Vagina (tissue), 2 donors: Measurements from ENCODE around the gene ACTC1. TPM values are rescaled to one million over a fixed set of nuclear protein-coding genes. Genes with fewer than 3 reads are reported as not detected.

Source experiments
- DNase-seq, 2 donors: peaks; one replicate each; pipeline ENCODE4 v3.0.0-alpha.2; 2017; ENCODE audit errors: extremely low spot score in 2 of 2
- H3K27ac ChIP-seq: fragments of 200-600 bp; sonication (generic); one replicate; pipeline ENCODE4 v1.5.1; 2019
- H3K27me3 ChIP-seq: fragments of 200-600 bp; sonication (generic); one replicate; pipeline ENCODE4 v1.5.1; 2019
- H3K36me3 ChIP-seq, 2 donors: fragments of 200-600 bp; sonication (generic); one replicate each; pipeline ENCODE4 v1.5.1; 2017 to 2019
- H3K4me1 ChIP-seq: fragments of 200-600 bp; sonication (generic); one replicate; pipeline ENCODE4 v1.5.1; 2019
- H3K4me3 ChIP-seq, 2 donors: fragments of 200-600 bp; sonication (generic); 1 replicate in 1 of 2; 2 replicates in 1 of 2; pipeline ENCODE4 v1.5.1; 2016 to 2019
- H3K9me3 ChIP-seq: fragments of 200-600 bp; sonication (generic); one replicate; pipeline ENCODE4 v1.5.1; 2019
- POLR2A ChIP-seq, 2 donors: fragments of 450-650 bp; IDR thresholded peaks; one replicate each; pipeline ENCODE4 v1.6.1; 2017; ENCODE audit warnings: antibody characterized with exemption in 2 of 2, mild to moderate bottlenecking in 2 of 2, moderate library complexity in 2 of 2
- POLR2AphosphoS5 ChIP-seq, 2 donors: sonication (generic); formaldehyde crosslinking; IDR thresholded peaks; one replicate each; pipeline ENCODE4 v1.9.0; 2017; ENCODE audit warnings: antibody characterized with exemption in 2 of 2, mild to moderate bottlenecking in 2 of 2, low read depth in 1 of 2; ENCODE audit not compliant: insufficient read depth in 1 of 2
- intact Hi-C: fragments of 100-400 bp; cut with DNase I; formaldehyde crosslinking; loops from one replicate; pipeline ENCODE4 v1.15.1; 2023
- total RNA-seq: library from RNA; depleted of rRNA; stranded (reverse); fragments of >200 nt; gene quantifications from one replicate; pipeline ENCODE4 v1.2.3, GENCODE V29; 2016
- TF ChIP-seq, protein P1 (sequence below), 3 experiments: fragments of 450-650 bp in 2 of 3; fragments of 200-600 bp in 1 of 3; sonication (generic) in 1 of 3; IDR thresholded peaks; one replicate each; pipeline ENCODE4 v1.5.1; 2017 to 2019; ENCODE audit warnings: antibody characterized with exemption in 3 of 3, mild to moderate bottlenecking in 2 of 3, moderate library complexity in 2 of 3

The ACTC1 gene
- total RNA-seq, 1 donor from 2014 or later, result 15.0 TPM

DNA sequence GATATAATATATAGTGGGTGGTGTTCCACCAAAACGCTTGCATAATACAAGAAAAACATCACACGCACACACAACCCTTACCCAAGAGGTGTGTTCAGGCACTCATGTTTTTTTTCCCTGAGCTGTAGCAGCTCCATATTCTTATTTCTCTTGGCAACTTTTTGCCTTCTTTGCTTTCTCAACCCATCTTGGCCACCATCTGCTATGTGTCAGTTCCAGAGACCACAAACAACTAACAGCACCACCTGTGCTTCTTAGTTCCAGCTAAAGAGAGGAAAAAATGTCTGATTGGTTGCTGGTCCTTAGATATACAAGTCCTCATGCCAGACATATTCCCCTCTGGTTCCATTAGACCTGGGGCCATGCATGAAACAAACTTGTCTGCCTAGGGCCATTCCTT is 11.9 kb downstream of the ACTC1 start:
- Histone ChIP-seq H3K27ac (no peak overlapping the region), H3K27me3 (no peaks in the 10 kb centered on the region), H3K9me3 (no peaks in the 10 kb centered on the region), H3K4me1 (no peaks in the 10 kb centered on the region), H3K36me3 (no peaks in the 10 kb centered on the region), H3K4me3 (no peak overlapping the region)
- DNase-seq, result no peak
- TF ChIP-seq POLR2AphosphoS5 (IDR thresholded peaks at IDR 0.05; ENCODE audit: insufficient read depth in 1 of 2, low read depth in 1 of 2), result no peak
- TF ChIP-seq, protein P1, sequence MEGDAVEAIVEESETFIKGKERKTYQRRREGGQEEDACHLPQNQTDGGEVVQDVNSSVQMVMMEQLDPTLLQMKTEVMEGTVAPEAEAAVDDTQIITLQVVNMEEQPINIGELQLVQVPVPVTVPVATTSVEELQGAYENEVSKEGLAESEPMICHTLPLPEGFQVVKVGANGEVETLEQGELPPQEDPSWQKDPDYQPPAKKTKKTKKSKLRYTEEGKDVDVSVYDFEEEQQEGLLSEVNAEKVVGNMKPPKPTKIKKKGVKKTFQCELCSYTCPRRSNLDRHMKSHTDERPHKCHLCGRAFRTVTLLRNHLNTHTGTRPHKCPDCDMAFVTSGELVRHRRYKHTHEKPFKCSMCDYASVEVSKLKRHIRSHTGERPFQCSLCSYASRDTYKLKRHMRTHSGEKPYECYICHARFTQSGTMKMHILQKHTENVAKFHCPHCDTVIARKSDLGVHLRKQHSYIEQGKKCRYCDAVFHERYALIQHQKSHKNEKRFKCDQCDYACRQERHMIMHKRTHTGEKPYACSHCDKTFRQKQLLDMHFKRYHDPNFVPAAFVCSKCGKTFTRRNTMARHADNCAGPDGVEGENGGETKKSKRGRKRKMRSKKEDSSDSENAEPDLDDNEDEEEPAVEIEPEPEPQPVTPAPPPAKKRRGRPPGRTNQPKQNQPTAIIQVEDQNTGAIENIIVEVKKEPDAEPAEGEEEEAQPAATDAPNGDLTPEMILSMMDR (IDR thresholded peaks at IDR 0.05), result no peak
- no peak for TF ChIP-seq POLR2A (IDR thresholded peaks at IDR 0.05)
- intact Hi-C loops, result no loop called here

DNA sequence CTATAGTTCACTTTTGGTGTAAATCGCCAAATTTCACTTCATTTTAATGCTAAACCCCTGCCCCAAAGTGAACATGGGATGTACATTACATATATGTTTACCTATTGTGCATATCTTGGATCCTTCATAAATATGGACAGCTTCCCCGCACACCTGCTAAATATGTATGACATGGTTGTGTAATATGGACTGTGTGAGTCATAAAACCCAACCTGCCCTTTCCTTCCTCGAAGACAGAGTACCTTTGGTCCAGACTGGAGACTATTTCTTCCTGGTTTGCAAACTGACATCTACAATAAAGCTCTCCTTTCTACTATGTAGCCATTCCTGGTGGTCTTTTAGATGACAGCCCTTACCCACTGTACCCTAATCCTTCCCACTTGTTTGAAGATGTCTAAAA is 12.4 kb downstream of the ACTC1 start:
- intact Hi-C loops, result no loop called here
- Histone ChIP-seq H3K27ac (no peak overlapping the region), H3K36me3 (no peaks in the 10 kb centered on the region), H3K4me3 (no peak overlapping the region), H3K27me3 (no peaks in the 10 kb centered on the region), H3K9me3 (no peaks in the 10 kb centered on the region), H3K4me1 (no peaks in the 10 kb centered on the region)
- no peak for DNase-seq
- TF ChIP-seq POLR2AphosphoS5 (IDR thresholded peaks at IDR 0.05; ENCODE audit: insufficient read depth in 1 of 2, low read depth in 1 of 2) (no peak), POLR2A (IDR thresholded peaks at IDR 0.05) (no peak)
- TF ChIP-seq, protein P1 (IDR thresholded peaks at IDR 0.05), result no peak

DNA sequence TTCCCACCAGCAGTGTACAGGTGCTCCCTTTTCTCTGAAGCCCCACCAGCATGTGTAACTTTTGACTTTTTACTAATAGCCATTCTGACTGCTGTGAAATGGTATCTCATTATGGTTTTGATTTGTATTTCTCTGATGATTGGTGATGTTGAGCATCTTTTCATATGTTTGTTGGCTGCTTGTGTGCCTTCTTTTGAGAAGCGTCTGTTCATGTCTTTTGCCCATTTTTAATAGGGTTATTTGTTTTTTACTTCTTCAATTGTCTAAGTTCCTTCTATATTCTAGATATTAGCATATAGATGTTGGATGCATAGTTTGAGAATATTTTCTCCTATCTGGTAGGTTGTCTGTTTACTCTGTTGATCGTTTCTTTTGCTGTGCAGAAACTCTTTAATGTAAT is 14.6 kb downstream of the ACTC1 start:
- H3K4me1 ChIP-seq, result no peaks in the 10 kb centered on the region
- intact Hi-C loops, result no loop called here
- H3K27ac ChIP-seq, result no peak overlapping the region
- no peaks in the 10 kb centered on the region for H3K36me3 ChIP-seq
- H3K4me3 ChIP-seq, result no peak overlapping the region
- DNase-seq, result no peak
- TF ChIP-seq, protein P1 (IDR thresholded peaks at IDR 0.05), result no peak
- TF ChIP-seq POLR2AphosphoS5 (IDR thresholded peaks at IDR 0.05; ENCODE audit: insufficient read depth in 1 of 2, low read depth in 1 of 2) (no peak), POLR2A (IDR thresholded peaks at IDR 0.05) (no peak)
- H3K9me3 ChIP-seq, result no peaks in the 10 kb centered on the region
- H3K27me3 ChIP-seq, result no peaks in the 10 kb centered on the region

DNA sequence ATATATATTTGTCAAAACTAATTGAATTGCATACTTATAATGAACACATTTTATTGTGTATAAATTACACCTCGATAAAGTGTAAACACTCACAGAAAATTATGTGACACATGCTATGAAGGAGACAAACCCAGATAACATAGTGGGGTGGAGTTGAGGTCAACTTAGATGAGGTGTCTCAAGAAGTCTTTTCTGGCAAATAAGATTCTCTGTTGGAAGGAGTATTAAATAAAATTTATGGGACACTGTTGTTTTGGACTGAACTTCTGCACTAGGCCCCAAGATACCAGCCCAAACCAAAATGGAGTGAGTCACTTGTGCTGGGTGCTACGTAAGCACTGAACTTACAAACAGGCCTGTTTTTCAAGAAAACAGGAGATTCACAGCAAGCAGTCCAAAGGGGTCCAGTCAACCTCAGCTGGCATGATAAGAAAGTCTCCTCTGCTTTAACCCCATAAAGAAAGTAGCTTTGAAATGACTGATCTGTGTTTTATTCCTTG is 18.7 kb downstream of the ACTC1 start:
- Histone ChIP-seq H3K27ac (no peak overlapping the region), H3K9me3 (no peaks in the 10 kb centered on the region), H3K4me1 (no peaks in the 10 kb centered on the region), H3K27me3 (no peaks in the 10 kb centered on the region), H3K36me3 (no peaks in the 10 kb centered on the region), H3K4me3 (no peak overlapping the region)
- intact Hi-C loops, result no loop called here
- no peak for DNase-seq
- no peak for TF ChIP-seq POLR2A (IDR thresholded peaks at IDR 0.05)
- TF ChIP-seq POLR2AphosphoS5 (IDR thresholded peaks at IDR 0.05; ENCODE audit: insufficient read depth in 1 of 2, low read depth in 1 of 2), result no peak
- TF ChIP-seq, protein P1 (IDR thresholded peaks at IDR 0.05), result no peak

DNA sequence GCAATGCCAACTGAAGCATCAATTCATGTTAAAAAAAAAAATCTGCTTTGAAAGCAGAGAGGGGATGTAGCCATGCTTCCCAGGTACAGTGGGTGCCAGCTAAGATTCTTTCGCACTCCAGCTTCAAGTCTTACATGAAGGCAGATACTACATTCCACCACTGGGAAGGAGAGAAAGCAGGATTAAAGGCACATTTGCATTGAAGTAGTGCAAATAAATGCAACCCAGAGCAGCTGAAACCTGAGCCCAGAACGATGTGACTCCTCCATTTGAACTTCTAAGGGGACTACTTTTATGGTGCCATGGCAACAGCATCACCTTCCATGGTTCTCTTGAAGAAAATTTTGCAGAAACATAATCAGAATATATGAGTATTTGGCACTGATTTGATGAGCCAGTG is 21.4 kb downstream of the ACTC1 start:
- Histone ChIP-seq H3K27ac (no peak overlapping the region), H3K9me3 (no peaks in the 10 kb centered on the region), H3K36me3 (no peaks in the 10 kb centered on the region), H3K27me3 (no peaks in the 10 kb centered on the region), H3K4me3 (no peak overlapping the region), H3K4me1 (no peaks in the 10 kb centered on the region)
- intact Hi-C loops, result no loop called here
- TF ChIP-seq POLR2AphosphoS5 (IDR thresholded peaks at IDR 0.05; ENCODE audit: insufficient read depth in 1 of 2, low read depth in 1 of 2) (no peak), POLR2A (IDR thresholded peaks at IDR 0.05) (no peak)
- TF ChIP-seq, protein P1 (IDR thresholded peaks at IDR 0.05), result no peak
- DNase-seq, result no peak
